ENCODE results near the gene MAPKAPK3. TPM values are rescaled to one million over a fixed set of nuclear protein-coding genes. Genes with fewer than 3 reads are reported as not detected.

MAPKAPK3 gene
- polyA plus RNA-seq = 23.7 TPM

DNA sequence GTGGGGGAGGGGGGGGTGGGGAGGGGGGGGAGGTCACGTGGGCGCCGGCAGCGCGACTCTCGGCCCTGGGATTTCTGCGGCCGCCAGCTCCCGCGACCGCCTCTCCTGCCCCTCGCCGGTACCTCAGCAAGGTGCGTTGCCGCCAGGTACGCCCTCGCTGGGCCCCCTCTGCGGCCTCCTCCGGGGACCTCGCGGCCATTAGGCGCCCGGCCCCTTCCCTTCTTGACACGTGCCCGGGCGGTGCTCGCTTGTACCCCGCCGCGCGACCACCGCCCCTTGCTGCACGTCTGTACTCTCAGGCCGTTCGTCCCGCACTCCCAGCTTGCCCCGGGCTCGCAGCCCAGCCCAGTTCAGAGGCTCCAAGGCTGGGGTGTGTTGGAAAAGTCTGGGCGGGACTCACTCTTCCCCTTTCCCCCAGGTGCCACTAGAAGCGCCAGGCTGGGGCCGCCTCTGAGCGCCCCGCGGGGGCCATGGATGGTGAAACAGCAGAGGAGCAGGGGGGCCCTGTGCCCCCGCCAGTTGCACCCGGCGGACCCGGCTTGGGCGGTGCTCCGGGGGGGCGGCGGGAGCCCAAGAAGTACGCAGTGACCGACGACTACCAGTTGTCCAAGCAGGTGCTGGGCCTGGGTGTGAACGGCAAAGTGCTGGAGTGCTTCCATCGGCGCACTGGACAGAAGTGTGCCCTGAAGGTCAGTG, at the start of gene MAPKAPK3:
Gene MAPKAPK3, plus strand, starts transcription at position 56 of the 696 bp plus-strand sequence. Its CDS starts 415 bp downstream, at position 471.
- Mint-ChIP-seq H3K4me1 (peaks cover 24 to 35% (median 29%) of the 10 kb centered on the region in 3 donors), H3K36me3 (no peaks in the 10 kb centered on the region), H3K27ac (peak within 1 kb of the TSS; percentile 89 to 96 (median 94)), H3K9me3 (no peaks in the 10 kb centered on the region), H3K4me3 (peak within 1 kb of the TSS; percentile 92 to 98 (median 96)), H3K27me3 (no peaks in the 10 kb centered on the region)

DNA sequence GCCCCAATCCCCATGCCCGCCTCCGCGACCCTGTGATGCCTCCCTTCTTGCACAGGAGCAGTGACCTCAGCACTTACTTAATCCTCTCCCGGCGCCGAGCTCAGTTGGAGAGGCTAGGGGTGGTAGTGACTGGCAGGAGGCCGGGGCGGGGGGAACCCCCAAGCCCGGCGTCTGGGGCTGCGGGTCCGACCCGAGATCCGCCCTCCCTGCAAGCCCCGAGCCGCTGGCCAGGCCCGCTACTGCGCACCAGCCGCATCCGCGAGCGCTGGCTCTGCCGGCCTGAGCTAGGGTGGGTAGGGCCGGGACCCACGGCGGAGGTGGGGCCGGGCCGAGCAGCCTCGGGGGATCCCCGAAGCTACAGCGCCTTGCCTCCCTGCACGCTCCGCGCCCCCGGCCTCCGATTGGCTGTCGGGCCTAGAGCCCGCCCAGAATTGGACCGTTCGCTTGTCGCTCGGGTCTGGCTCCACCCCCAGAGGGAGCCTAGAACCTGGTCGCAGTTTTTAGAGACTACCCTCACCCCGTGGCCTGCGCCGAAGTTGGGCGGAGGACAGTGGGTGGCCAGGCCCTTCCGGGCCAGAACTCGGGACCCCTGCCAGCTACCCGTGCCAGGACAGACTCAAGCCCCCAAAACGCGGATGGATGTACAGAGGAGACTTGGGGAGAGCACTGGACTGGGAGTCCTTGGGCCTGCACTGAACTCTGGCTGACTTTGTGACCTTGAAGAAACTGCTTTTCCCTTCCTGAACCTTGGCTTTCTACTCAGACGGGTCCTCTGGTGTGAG, 49.4 kb upstream of the MAPKAPK3 start, which contains the start of gene C3orf18:
Gene C3orf18, minus strand, starts transcription at position 362 of the 782 bp plus-strand sequence. CDS start 2,048 bp downstream, outside the sequence.
- Mint-ChIP-seq H3K4me3 (peak within 1 kb of the TSS; percentile 87 to 98 (median 97)), H3K27ac (peak within 1 kb of the TSS; percentile 11 to 98 (median 96)), H3K36me3 (peaks cover 3% of the 10 kb centered on the region), H3K4me1 (peaks cover 13 to 23% (median 23%) of the 10 kb centered on the region in 3 donors), H3K27me3 (no peaks in the 10 kb centered on the region), H3K9me3 (no peaks in the 10 kb centered on the region)

DNA sequence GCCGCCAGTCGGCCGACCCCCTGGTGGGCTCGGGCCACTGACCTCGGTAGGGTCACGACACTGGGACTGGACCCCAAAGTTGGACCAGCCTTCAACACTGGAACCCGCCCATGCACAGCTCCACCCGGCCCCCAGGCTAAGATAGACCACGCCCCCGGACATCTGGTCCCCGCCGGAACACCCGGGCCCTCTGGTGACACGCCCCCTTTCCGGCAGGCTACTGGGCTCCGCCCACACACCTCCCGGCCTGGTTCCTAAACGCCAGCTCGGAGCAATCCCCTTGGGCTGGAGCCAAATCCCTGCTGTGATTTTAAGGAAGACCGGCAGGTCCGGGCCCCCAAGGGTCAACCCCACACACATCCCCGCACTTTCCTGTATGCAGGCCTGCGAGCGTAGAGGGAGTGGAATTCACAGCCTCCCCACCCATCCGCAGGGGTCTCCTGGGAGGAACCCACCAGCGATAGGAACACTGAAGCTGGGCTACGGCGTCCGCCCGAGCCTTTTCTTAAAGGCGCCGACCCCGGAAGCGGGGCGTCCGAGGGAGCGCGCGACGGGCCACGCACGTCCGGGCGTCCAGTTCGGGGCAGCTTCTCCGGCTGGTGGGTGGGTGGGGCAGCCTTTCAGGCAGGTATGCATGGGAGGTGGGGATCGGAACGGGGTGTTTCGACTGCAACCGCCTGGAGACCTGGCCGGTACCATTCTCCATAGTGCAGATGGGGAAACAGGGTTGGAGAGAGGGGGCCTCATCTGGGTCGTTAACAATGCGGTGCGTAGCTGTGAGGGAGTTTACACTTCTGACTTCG, 47.8 kb upstream of the MAPKAPK3 start, which contains the start of gene HEMK1:
Gene HEMK1, plus strand, starts transcription at position 576 of the 803 bp plus-strand sequence. CDS start 1,583 bp downstream, outside the sequence.
- no peaks in the 10 kb centered on the region for H3K27me3 Mint-ChIP-seq

DNA sequence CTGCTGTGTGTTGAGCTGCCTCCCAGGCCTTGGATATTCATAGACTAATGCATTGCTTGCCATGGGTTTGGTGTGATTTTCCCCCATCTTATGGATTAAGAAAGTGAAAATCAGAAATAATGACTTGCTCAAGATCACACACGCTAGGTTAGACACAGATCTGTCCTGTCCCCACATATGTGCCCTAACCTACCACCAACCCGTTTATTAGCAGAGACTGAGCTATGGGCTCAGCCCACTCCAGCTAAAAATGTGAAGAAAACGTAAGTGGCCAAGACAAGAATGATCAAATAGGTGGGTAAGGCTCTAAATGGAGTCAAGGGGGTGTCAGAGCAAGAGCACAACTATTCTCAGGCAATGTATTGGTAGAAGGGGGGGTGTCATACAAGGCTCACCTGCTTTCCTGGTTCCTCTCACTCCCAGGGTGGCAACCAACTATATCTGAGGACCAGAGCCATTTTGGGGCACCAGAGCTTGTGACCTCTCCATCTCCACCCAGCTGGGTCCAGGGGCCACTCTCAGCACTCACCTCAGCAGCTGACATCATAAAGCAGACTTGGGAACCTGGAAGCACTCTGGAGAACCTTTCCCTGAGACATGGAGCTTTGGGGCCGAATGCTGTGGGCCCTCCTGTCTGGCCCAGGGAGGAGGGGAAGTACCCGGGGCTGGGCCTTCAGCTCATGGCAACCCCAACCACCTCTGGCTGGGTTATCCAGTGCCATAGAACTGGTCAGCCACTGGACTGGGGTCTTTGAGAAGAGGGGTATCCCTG, 46.3 kb upstream of the MAPKAPK3 start:
- Mint-ChIP-seq H3K27me3 (no peaks in the 10 kb centered on the region), H3K9me3 (no peaks in the 10 kb centered on the region), H3K36me3 (peaks cover 3% of the 10 kb centered on the region), H3K4me1 (peaks cover 11 to 23% (median 20%) of the 10 kb centered on the region in 3 donors), H3K4me3 (peak overlapping the region; percentile 72 to 96 (median 92)), H3K27ac (peak overlapping the region in 2 of 3 donors; percentile 96 to 98)

More for the DNA sequence above, 47.8 kb upstream of the MAPKAPK3 start, which contains the start of gene HEMK1:
- H3K4me3 Mint-ChIP-seq = peak within 1 kb of the TSS; percentile 90 to 98 (median 95)
- H3K36me3 Mint-ChIP-seq = peaks cover 3% of the 10 kb centered on the region
- peak within 1 kb of the TSS; percentile 96 to 98 (median 96) for H3K27ac Mint-ChIP-seq
- no peaks in the 10 kb centered on the region for H3K9me3 Mint-ChIP-seq
- peaks cover 13 to 23% (median 23%) of the 10 kb centered on the region in 3 donors for H3K4me1 Mint-ChIP-seq

DNA sequence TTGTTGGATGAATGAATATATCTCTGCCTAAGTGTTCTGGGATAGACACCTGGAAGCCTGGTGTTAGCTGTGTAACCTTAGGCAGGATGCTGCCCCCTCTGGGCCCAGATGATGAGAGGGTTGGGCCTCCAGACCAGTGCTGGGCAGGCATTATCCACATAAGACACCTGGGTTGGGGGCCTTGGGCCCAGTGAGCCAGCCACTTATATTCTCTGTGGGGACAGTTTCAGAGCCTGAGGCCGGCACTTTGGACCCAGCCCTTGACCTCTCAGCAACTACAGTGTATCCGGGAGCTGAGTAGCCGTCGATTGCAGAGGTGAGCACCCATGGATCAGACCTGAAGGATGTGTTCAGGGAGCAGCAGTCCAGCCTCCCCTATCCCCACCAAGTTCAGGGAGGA, 45.5 kb upstream of the MAPKAPK3 start:
- no peaks in the 10 kb centered on the region for H3K9me3 Mint-ChIP-seq
- no peak overlapping the region for H3K27ac Mint-ChIP-seq
- H3K36me3 Mint-ChIP-seq = peaks cover 3% of the 10 kb centered on the region
- no peaks in the 10 kb centered on the region for H3K27me3 Mint-ChIP-seq
- H3K4me1 Mint-ChIP-seq = peaks cover 11 to 20% (median 17%) of the 10 kb centered on the region in 3 donors
- H3K4me3 Mint-ChIP-seq = peak overlapping the region in 1 of 4 donors; percentile 96

DNA sequence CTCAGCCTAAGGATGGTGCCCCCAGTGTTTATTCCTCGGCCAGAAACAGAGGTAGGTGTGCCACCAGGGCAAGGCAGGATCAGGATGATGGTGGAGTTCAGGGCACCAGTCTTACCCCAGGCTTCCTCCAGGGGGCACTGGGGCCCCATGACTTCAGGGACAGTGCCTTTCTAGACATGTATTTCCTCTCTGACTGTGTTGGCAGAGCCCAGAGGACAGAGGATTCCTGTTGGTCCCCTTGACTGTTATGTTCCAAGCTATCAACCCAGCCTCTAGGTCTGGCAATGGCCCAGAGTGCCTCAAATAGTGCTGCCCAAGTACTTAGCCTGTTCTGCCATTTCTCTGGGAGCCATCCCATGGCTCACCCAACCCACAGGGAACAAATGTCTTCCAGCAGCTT, 44.8 kb upstream of the MAPKAPK3 start:
- Mint-ChIP-seq H3K9me3 (no peaks in the 10 kb centered on the region), H3K27me3 (no peaks in the 10 kb centered on the region), H3K4me1 (peaks cover 11 to 15% (median 15%) of the 10 kb centered on the region in 3 donors), H3K36me3 (peaks cover 3% of the 10 kb centered on the region), H3K4me3 (peak overlapping the region; percentile 12 to 78 (median 44)), H3K27ac (peak overlapping the region; percentile 28 to 78 (median 65))

DNA sequence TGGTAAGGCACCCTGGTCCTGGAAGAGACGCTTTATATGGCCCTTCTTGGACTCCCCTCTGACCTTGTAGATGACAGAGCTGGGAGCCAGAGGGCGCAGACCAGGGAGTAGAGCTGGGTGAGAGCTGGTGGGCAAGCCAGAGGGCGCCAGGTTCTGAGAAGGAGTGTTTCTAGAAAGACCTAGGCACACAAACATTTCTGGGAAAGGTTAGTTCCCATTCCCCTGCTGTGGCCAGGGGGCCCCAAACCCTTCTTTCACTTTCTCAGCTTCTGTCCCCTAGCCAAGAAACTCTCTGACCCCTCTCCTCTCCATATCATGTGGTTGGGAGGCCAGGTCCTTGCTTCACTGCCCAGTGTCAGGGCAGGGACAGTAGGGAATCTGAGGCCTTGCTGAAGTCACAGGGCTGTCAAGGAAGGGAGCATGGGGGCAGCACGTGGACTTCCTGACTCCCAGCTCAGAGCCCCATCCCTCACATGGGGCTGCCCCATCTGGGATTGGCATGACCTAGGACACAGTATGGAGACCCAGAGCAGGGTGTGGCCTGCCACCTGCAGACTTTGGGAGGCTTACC, 44.1 kb upstream of the MAPKAPK3 start:
- peak overlapping the region in 1 of 4 donors; percentile 78 for H3K4me3 Mint-ChIP-seq
- no peaks in the 10 kb centered on the region for H3K9me3 Mint-ChIP-seq
- peak overlapping the region in 1 of 3 donors; percentile 78 for H3K27ac Mint-ChIP-seq
- H3K4me1 Mint-ChIP-seq = peaks cover 8 to 12% (median 11%) of the 10 kb centered on the region in 3 donors
- peaks cover 3% of the 10 kb centered on the region for H3K36me3 Mint-ChIP-seq
- H3K27me3 Mint-ChIP-seq = no peaks in the 10 kb centered on the region

DNA sequence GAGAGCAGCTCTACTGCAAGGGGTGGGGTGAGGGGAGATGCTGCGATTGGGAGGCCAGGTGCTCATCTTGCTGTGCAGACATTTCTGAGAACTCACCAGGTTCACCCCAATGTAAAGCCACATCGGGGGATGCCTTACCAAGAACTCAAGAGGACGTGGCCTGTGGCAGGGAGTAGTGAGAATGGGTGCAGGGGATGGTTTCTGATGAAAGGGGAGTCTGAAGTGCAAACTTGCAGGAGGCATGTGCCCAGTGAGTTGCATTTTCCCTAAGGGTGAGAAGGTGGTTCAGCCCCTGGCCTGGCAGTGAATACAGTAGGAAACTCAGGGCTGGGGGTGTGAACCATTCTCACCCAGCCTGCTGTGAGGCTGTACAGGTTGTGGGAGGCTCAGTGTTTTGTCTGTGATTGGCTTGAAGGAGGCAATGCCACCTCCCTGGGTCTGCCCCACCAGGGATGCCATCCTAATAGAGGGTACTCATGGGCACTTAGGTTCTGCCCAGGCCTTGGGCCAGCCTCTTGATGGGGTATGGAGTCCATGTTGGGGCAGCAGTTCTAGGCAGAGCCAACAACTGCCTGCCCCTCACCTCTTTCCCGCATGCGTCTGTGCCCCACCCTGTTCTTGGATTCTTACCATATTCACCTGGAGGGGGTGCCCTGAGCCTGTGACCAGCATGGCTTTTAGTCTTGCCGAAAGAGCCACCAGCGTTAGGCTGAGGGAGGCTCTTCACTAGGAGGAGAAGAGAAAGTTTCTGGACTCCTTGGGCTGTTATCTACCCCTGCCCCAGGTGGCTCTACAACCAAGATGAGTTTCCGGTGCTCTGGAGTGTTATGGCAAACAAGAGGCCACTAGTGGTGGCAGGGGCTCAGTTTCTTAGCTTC, 43.1 kb upstream of the MAPKAPK3 start:
- H3K36me3 Mint-ChIP-seq = peaks cover 3% of the 10 kb centered on the region

DNA sequence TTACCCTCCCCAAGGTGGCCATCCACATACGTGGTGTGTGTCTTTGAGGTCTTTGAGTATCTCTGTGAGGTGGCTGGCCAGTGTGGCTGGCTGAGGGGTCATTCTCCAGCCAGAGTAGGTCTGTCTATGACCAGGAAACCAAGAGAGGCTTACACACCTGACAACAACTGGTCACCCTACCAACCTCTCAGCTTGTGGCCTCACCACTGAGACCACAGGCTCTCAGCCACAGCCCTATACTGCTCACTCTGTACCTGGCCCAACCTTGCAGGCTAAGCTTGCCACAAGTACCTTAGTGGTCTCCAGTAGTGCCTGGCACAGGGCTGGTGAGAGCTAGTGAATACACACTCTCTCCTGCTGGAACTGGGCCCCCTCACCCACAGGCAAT, 42.5 kb upstream of the MAPKAPK3 start:
- H3K4me1 Mint-ChIP-seq = peaks cover 2 to 11% (median 7%) of the 10 kb centered on the region in 3 donors
- H3K27me3 Mint-ChIP-seq = no peaks in the 10 kb centered on the region
- no peak overlapping the region for H3K27ac Mint-ChIP-seq
- no peak overlapping the region for H3K4me3 Mint-ChIP-seq
- H3K9me3 Mint-ChIP-seq = no peaks in the 10 kb centered on the region
- peaks cover 3% of the 10 kb centered on the region for H3K36me3 Mint-ChIP-seq

More for the DNA sequence above, 43.1 kb upstream of the MAPKAPK3 start:
- peak overlapping the region in 1 of 3 donors; percentile 78 for H3K27ac Mint-ChIP-seq
- no peaks in the 10 kb centered on the region for H3K27me3 Mint-ChIP-seq
- no peaks in the 10 kb centered on the region for H3K9me3 Mint-ChIP-seq
- peaks cover 7 to 11% (median 9%) of the 10 kb centered on the region in 3 donors for H3K4me1 Mint-ChIP-seq
- no peak overlapping the region for H3K4me3 Mint-ChIP-seq

DNA sequence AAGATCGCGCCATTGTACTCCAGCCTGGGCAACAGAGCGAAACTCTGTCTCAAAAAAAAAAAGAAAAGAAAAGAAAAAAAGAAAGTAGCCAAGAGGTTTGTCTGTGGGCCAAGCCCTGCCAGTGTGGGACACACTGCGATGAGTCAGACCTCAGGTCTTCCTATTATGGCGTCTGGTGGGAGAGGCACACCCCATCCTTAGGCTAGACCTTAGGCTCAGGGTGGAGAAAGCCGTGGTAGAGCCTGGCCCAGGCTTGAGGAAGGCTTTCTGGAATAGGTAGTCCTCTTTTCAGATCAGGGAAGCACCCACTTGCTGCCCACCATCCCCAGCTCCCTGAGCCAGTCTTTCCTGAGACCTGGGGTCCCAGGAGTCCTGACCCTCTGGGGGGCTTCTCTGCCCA, 41.6 kb upstream of the MAPKAPK3 start:
- no peak overlapping the region for H3K27ac Mint-ChIP-seq
- no peak overlapping the region for H3K4me3 Mint-ChIP-seq
- H3K36me3 Mint-ChIP-seq = peaks cover 3% of the 10 kb centered on the region
- peaks cover 0 to 7% (median 4%) of the 10 kb centered on the region in 3 donors for H3K4me1 Mint-ChIP-seq
- H3K27me3 Mint-ChIP-seq = no peaks in the 10 kb centered on the region
- no peaks in the 10 kb centered on the region for H3K9me3 Mint-ChIP-seq

DNA sequence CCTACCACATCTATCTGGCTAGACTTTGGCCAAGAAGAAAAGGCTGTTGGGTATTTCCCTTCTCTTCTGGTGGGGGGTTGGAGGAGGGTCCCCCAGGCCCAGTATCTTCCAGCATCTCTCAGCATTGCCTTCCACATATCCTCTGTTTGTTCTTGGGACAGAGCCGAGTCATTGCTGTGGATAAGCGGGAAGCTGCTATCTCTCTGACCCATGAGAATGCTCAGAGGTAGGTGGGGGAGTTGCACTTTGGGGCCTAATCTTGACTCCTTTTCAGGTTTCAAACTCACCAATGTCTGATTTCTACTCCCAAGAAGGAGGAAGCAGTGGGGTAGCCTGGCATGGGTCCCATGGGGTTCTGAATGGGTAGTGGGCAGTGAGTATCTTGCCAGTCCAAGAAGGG, 39.6 kb upstream of the MAPKAPK3 start:
- Mint-ChIP-seq H3K9me3 (no peaks in the 10 kb centered on the region), H3K27me3 (no peaks in the 10 kb centered on the region), H3K27ac (no peak overlapping the region), H3K36me3 (no peaks in the 10 kb centered on the region), H3K4me3 (no peak overlapping the region), H3K4me1 (no peaks in the 10 kb centered on the region)

DNA sequence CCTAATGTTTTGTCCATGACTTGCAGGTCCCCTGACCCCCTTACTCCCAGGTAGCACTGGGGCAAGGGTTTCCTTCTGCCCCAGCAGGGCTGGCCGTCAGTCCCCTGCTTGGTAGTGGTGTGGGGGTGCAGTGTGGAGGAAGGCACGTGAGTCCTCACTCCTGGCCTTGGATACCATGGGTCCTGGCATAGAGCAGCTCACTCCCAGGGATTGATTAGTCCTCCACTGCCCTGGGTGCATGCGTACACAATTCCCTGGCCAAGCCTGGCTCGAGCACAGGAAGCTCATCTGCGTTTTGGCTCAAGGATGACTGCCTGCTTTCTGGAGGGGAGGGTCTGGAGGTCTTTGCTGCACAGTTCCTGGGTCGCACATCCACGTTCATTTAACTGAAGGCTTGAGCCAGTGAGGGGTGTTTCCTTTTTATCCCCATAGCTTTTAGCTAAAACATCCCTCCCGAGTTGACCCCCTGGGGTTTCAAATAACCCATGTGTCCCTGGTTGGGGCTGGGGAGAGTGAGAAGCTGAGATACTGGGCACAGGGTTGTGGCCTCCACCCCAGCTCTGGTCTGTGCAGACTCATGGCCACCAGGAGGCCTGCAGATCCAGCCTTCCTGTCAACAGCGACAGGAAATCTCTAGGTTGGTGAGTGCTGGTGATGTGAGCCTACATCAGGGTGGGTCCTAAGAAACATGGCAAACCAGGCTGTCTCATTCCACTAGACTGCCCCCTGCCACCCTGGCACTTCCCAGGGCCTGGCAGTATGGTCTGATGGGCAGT, 36.1 kb upstream of the MAPKAPK3 start:
- H3K27ac Mint-ChIP-seq = no peak overlapping the region
- no peaks in the 10 kb centered on the region for H3K27me3 Mint-ChIP-seq
- peaks cover 0 to 4% (median 2%) of the 10 kb centered on the region in 3 donors for H3K4me1 Mint-ChIP-seq
- H3K9me3 Mint-ChIP-seq = no peaks in the 10 kb centered on the region
- no peaks in the 10 kb centered on the region for H3K36me3 Mint-ChIP-seq
- no peak overlapping the region for H3K4me3 Mint-ChIP-seq

All from IgD-negative memory B cell (primary cell).